B cell (primary cell): Measurements from ENCODE around the gene CBX2. TPM values are rescaled to one million over a fixed set of nuclear protein-coding genes. Genes with fewer than 3 reads are reported as not detected.

Experiments
- ATAC-seq: fragments of 200-7000 bp; cut with Tn5 transposase; one replicate; pipeline ENCODE4 v1.10.0; 2021; ENCODE audit warnings: low read depth, mild to moderate bottlenecking, moderate number of reproducible peaks, moderate library complexity
- CTCF ChIA-PET: fragments of 350-600 bp; sonication (Branson Sonifier 250); formaldehyde crosslinking; loops from one replicate; lab custom pipeline; 2021; ENCODE audit warnings: antibody characterized with exemption, inconsistent platforms; lab: Charles Lee
- POLR2A ChIA-PET: fragments of 350-600 bp; sonication (Branson Sonifier 250); formaldehyde crosslinking; loops from one replicate; lab custom pipeline; 2021; ENCODE audit warnings: antibody characterized with exemption; lab: Charles Lee
- DNase-seq: peaks from one replicate; pipeline ENCODE4 v3.0.0; 2013
- H2AFZ ChIP-seq: 2 replicates; pipeline ENCODE4 v1.6.1; 2012; ENCODE audit warnings: mild to moderate bottlenecking, low read depth, low read length; ENCODE audit not compliant: insufficient read depth, poor library complexity, severe bottlenecking
- H3K27ac ChIP-seq, 2 donors: 1 replicate in 1 of 2; 2 replicates in 1 of 2; pipeline ENCODE4 v1.5.1; 2012 to 2013; ENCODE audit warnings: low read length in 2 of 2, mild to moderate bottlenecking in 2 of 2, moderate library complexity in 1 of 2
- H3K27me3 ChIP-seq, 4 experiments: fragments of 200-600 bp in 1 of 4; sonication (generic) in 1 of 4; replicated peaks in 1 of 4; 1 replicate in 2 of 4; 2 replicates in 2 of 4; pipeline versions ENCODE4 v1.6.1 to v1.7.0; 2013 to 2016; ENCODE audit warnings: low read length in 3 of 4, mild to moderate bottlenecking in 2 of 4, mixed read lengths in 1 of 4, moderate library complexity in 1 of 4; ENCODE audit not compliant: insufficient read depth in 4 of 4, control insufficient read depth in 3 of 4; ENCODE audit errors: control extremely low read depth in 1 of 4
- H3K36me3 ChIP-seq, 2 experiments: replicated peaks in 1 of 2; 1 replicate in 1 of 2; 2 replicates in 1 of 2; pipeline versions ENCODE4 v1.6.1 to v1.7.1; 2013; ENCODE audit warnings: low read length in 1 of 2; ENCODE audit not compliant: insufficient read depth in 2 of 2, control insufficient read depth in 1 of 2; ENCODE audit errors: control extremely low read depth in 1 of 2, extremely low read depth in 1 of 2
- H3K4me1 ChIP-seq, 2 donors: fragments of 200-600 bp in 1 of 2; sonication (generic) in 1 of 2; 1 replicate in 1 of 2; 2 replicates in 1 of 2; pipeline versions ENCODE4 v1.5.1 to v1.6.1; 2013 to 2017; ENCODE audit warnings: low read length in 2 of 2; ENCODE audit not compliant: control insufficient read depth in 2 of 2, insufficient read depth in 2 of 2
- H3K4me2 ChIP-seq: replicated peaks from 2 replicates; pipeline ENCODE3; 2012; ENCODE audit warnings: mild to moderate bottlenecking, low read depth, low read length; ENCODE audit not compliant: poor library complexity, severe bottlenecking
- H3K4me3 ChIP-seq, 5 experiments: fragments of 200-600 bp in 1 of 5; sonication (generic) in 1 of 5; 1 replicate in 3 of 5; 2 replicates in 2 of 5; pipeline versions ENCODE4 v1.5.1 to v1.7.0; 2011 to 2016; ENCODE audit warnings: low read length in 4 of 5, mild to moderate bottlenecking in 4 of 5, low read depth in 2 of 5, control low read depth in 1 of 5, moderate library complexity in 1 of 5; ENCODE audit not compliant: insufficient read depth in 1 of 5; ENCODE audit errors: control extremely low read depth in 1 of 5, extremely low read depth in 1 of 5
- H3K79me2 ChIP-seq: fragments of 200-600 bp; sonication (generic); one replicate; pipeline ENCODE4 v1.6.0; 2016; ENCODE audit warnings: low read length; ENCODE audit not compliant: control insufficient read depth, insufficient read depth
- H3K9ac ChIP-seq: fragments of 200-600 bp; sonication (generic); 2 replicates; pipeline ENCODE4 v1.6.1; 2017; ENCODE audit warnings: mild to moderate bottlenecking, low read length, moderate library complexity
- H3K9me3 ChIP-seq, 3 donors: one replicate each; pipeline versions ENCODE4 v1.6.1 to v1.7.1; 2013; ENCODE audit warnings: low read length in 2 of 3; ENCODE audit not compliant: control insufficient read depth in 2 of 3, insufficient read depth in 1 of 3; ENCODE audit errors: control extremely low read depth in 1 of 3
- H4K20me1 ChIP-seq: 2 replicates; pipeline ENCODE4 v1.6.0; 2012; ENCODE audit warnings: mild to moderate bottlenecking, low read length; ENCODE audit not compliant: insufficient read depth, control insufficient read depth, poor library complexity, severe bottlenecking
- H3K27ac Mint-ChIP-seq: one replicate; pipeline ENCODE4 v1.8.0; 2021; ENCODE audit warnings: mixed read lengths
- H3K27me3 Mint-ChIP-seq: one replicate; pipeline ENCODE4 v1.8.0; 2021; ENCODE audit warnings: mixed read lengths
- H3K4me1 Mint-ChIP-seq: one replicate; pipeline ENCODE4 v1.8.0; 2021; ENCODE audit warnings: mixed read lengths
- H3K4me3 Mint-ChIP-seq: one replicate; pipeline ENCODE4 v1.8.0; 2021; ENCODE audit warnings: mixed read lengths
- H3K9me3 Mint-ChIP-seq: one replicate; pipeline ENCODE4 v1.8.0; 2022; ENCODE audit warnings: mixed read lengths; ENCODE audit not compliant: insufficient read depth
- CTCF ChIP-seq: fragments of 200-600 bp; IDR thresholded peaks from one replicate; pipeline ENCODE4 v1.8.0; 2022; ENCODE audit warnings: antibody characterized with exemption, mild to moderate bottlenecking
- EZH2 ChIP-seq: IDR thresholded peaks from 2 replicates; pipeline ENCODE4 v1.6.1; 2012; ENCODE audit warnings: borderline replicate concordance, low read depth, mild to moderate bottlenecking, moderate library complexity, low read length; ENCODE audit not compliant: insufficient read depth, poor library complexity, severe bottlenecking
- WGBS: methylation state at CpG from one replicate; pipeline ENCODE4 v1.1.5; 2013; ENCODE audit warnings: missing lambda C conversion rate; ENCODE audit not compliant: insufficient coverage; 5-methylcytosine and 5-hydroxymethylcytosine counted together
- intact Hi-C: fragments of 100-400 bp; cut with micrococcal nuclease; formaldehyde crosslinking; loops from one replicate; pipeline ENCODE4 v1.10.0; 2022
- polyA plus RNA-seq: library from polyadenylated mRNA; depleted of rRNA; stranded (reverse); fragments of >200 nt; gene quantifications from 2 replicates; pipeline ENCODE4 v1.2.3, GENCODE V29; 2012
- total RNA-seq, 2 donors: library from RNA; stranded (reverse); fragments of 120-200 nt in 1 of 2; gene quantifications; 1 replicate in 1 of 2; 2 replicates in 1 of 2; pipeline versions ENCODE4 v1.2.3 to v1.2.4, GENCODE V29; 2013 to 2022

CBX2 gene
- total and polyA plus RNA-seq, 2 donors (not counting 1 experiment from before 2014, with no cell fraction given) = 0.10 to 0.47 TPM

DNA sequence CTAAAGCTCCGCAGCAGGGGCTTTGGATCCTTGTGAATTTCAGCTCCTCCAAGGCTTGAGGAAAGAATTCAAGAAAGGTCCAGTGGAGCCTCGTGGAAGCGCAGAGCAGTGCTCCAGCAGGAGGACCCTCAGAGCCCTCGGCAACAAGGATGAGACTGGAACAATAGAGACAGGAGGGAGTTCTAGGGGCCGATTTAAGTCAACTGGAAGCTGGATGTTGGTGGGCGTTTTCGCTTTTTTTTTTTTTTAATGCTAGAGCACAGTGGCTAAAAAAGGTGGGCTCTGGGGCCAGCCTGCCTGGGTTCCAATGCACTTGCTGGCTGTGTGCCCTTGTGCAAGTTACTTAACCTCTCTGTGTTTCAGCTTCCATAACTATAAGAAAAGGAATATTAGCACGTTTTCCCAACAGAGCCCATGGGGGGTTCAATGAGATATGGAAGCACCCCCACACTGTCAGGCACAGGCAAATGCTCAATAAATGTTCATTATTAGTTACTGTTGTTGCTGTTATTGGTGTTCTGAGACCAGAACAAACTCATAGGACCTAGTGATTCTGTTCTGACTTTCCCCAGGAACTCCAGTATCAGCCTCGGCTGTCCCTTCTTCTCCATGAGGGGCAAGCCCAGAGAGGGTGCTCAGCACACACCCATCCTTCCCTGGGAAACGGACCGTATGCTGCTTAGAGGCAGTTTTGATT is 24.2 kb downstream of the CBX2 start:
- no peaks in the 10 kb centered on the region for H3K36me3 ChIP-seq
- no peak for ATAC-seq
- peak; percentile 25 for DNase-seq
- H3K4me1 Mint-ChIP-seq = peaks cover 37% of the 10 kb centered on the region
- peak overlapping the region; percentile 80 for H3K4me2 ChIP-seq
- no peak overlapping the region for H3K27ac ChIP-seq
- POLR2A ChIA-PET = interaction anchor here (0.6 to 1.2 kb wide), 4 partner anchors 9 to 38 kb away, joined by 3 to 4 read pairs (median 3); no protein-coding TSS in a partner anchor
- H3K9me3 ChIP-seq = peaks cover 0 to 94% (median 33%) of the 10 kb centered on the region in 3 donors
- no peak overlapping the region for H3K9ac ChIP-seq
- H3K27me3 Mint-ChIP-seq = peaks cover 55% of the 10 kb centered on the region
- H2AFZ ChIP-seq = no peak overlapping the region
- no peak for TF ChIP-seq CTCF
- peak; percentile 44 for TF ChIP-seq EZH2
- H3K4me3 Mint-ChIP-seq = no peak overlapping the region
- peak overlapping the region; percentile 65 for H3K27ac Mint-ChIP-seq
- no peaks in the 10 kb centered on the region for H3K79me2 ChIP-seq
- H4K20me1 ChIP-seq = peaks cover 50% of the 10 kb centered on the region
- CTCF ChIA-PET = interaction anchor here (1.3 kb wide), 1 partner anchor 37 kb away, joined by 4 read pairs; the partner anchor contains the start of gene CBX4
- intact Hi-C loops = no loop called here
- peaks cover 0 to 94% (median 77%) of the 10 kb centered on the region in 4 experiments for H3K27me3 ChIP-seq
- peaks cover 65 to 90% of the 10 kb centered on the region in 2 donors for H3K4me1 ChIP-seq
- peaks cover 3% of the 10 kb centered on the region for H3K9me3 Mint-ChIP-seq
- no peak overlapping the region for H3K4me3 ChIP-seq
- WGBS = 9% methylated on average over 10 of the region's 11 CpGs
